ENCODE measurements around the gene TSR2.

Gene TSR2, protein sequence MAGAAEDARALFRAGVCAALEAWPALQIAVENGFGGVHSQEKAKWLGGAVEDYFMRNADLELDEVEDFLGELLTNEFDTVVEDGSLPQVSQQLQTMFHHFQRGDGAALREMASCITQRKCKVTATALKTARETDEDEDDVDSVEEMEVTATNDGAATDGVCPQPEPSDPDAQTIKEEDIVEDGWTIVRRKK

GRCh38 chrX:54439960-54440871 lies at the start of gene TSR2:
Gene TSR2, plus strand, starts transcription at chrX:54440404. Its CDS starts 18 bp downstream, at chrX:54440422.
- Histone ChIP-seq H3K4me1 (ENCODE audit: control insufficient read depth, insufficient read depth, low read length) (peaks cover 13% of the 10 kb centered on the region), H3K27me3 (replicated peaks; ENCODE audit: control insufficient read depth, insufficient read depth, low read length) (peaks cover 8% of the 10 kb centered on the region), H3K36me3 (ENCODE audit: control insufficient read depth, insufficient read depth, low read length, severe bottlenecking) (peaks cover 15% of the 10 kb centered on the region), H3K9me3 (ENCODE audit: control insufficient read depth, low read length) (peaks cover 3% of the 10 kb centered on the region), H3K4me3 (ENCODE audit: low read length) (peak within 1 kb of the TSS; percentile 94), H3K9ac (ENCODE audit: low read length) (peak within 1 kb of the TSS; percentile 87)
- peak; percentile 91 for DNase-seq (ENCODE audit: low read depth)

GRCh38 chrX:54397113-54397512 lies 43.1 kb upstream of the TSR2 start:
- H3K9ac ChIP-seq (ENCODE audit: low read length), result no peak overlapping the region
- H3K36me3 ChIP-seq (ENCODE audit: control insufficient read depth, insufficient read depth, low read length, severe bottlenecking), result no peaks in the 10 kb centered on the region

GRCh38 chrX:54407266-54407665 lies 32.9 kb upstream of the TSR2 start:
- no peak for DNase-seq (ENCODE audit: low read depth)
- no peaks in the 10 kb centered on the region for H3K36me3 ChIP-seq (ENCODE audit: control insufficient read depth, insufficient read depth, low read length, severe bottlenecking)
- H3K27me3 ChIP-seq (replicated peaks; ENCODE audit: control insufficient read depth, insufficient read depth, low read length), result peaks cover 18% of the 10 kb centered on the region
- no peaks in the 10 kb centered on the region for H3K4me1 ChIP-seq (ENCODE audit: control insufficient read depth, insufficient read depth, low read length)
- no peak overlapping the region for H3K4me3 ChIP-seq (ENCODE audit: low read length)
- H3K9ac ChIP-seq (ENCODE audit: low read length), result no peak overlapping the region
- no peaks in the 10 kb centered on the region for H3K9me3 ChIP-seq (ENCODE audit: control insufficient read depth, low read length)

More at GRCh38 chrX:54397113-54397512, 43.1 kb upstream of the TSR2 start:
- H3K4me1 ChIP-seq (ENCODE audit: control insufficient read depth, insufficient read depth, low read length), result no peaks in the 10 kb centered on the region
- H3K4me3 ChIP-seq (ENCODE audit: low read length), result no peak overlapping the region
- DNase-seq (ENCODE audit: low read depth), result peak; percentile 45
- no peaks in the 10 kb centered on the region for H3K9me3 ChIP-seq (ENCODE audit: control insufficient read depth, low read length)
- peaks cover 4% of the 10 kb centered on the region for H3K27me3 ChIP-seq (replicated peaks; ENCODE audit: control insufficient read depth, insufficient read depth, low read length)

DNA sequence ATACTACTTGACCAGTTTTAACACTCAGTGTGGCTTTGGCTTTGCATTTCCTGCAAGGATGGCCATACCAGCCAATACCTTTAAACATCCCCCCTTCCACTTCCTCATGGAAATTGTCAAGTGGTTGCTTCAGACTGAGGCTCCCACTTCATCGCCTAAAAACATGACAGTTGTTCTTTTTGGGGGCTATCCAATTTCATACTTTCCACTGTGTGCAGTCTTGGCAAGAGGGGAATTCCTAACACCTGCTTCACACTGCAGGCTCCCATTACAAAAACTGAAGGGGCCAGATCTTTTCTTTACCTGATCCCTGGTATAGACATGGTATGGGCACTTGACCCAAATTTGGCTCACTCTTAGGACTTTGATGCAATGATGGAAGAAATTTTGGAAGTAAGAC lies 28.5 kb upstream of the TSR2 start:
- no peaks in the 10 kb centered on the region for H3K36me3 ChIP-seq (ENCODE audit: control insufficient read depth, insufficient read depth, low read length, severe bottlenecking)
- no peaks in the 10 kb centered on the region for H3K4me1 ChIP-seq (ENCODE audit: control insufficient read depth, insufficient read depth, low read length)
- no peak overlapping the region for H3K9ac ChIP-seq (ENCODE audit: low read length)
- H3K27me3 ChIP-seq (replicated peaks; ENCODE audit: control insufficient read depth, insufficient read depth, low read length), result peaks cover 43% of the 10 kb centered on the region
- no peak for DNase-seq (ENCODE audit: low read depth)
- no peak overlapping the region for H3K4me3 ChIP-seq (ENCODE audit: low read length)
- peaks cover 3% of the 10 kb centered on the region for H3K9me3 ChIP-seq (ENCODE audit: control insufficient read depth, low read length)

GRCh38 chrX:54413753-54414152 lies 26.5 kb upstream of the TSR2 start:
- Histone ChIP-seq H3K9ac (ENCODE audit: low read length) (no peak overlapping the region), H3K4me1 (ENCODE audit: control insufficient read depth, insufficient read depth, low read length) (no peaks in the 10 kb centered on the region), H3K36me3 (ENCODE audit: control insufficient read depth, insufficient read depth, low read length, severe bottlenecking) (no peaks in the 10 kb centered on the region), H3K27me3 (replicated peaks; ENCODE audit: control insufficient read depth, insufficient read depth, low read length) (peaks cover 46% of the 10 kb centered on the region), H3K4me3 (ENCODE audit: low read length) (no peak overlapping the region), H3K9me3 (ENCODE audit: control insufficient read depth, low read length) (peaks cover 8% of the 10 kb centered on the region)
- peak; percentile 1 for DNase-seq (ENCODE audit: low read depth)

DNA sequence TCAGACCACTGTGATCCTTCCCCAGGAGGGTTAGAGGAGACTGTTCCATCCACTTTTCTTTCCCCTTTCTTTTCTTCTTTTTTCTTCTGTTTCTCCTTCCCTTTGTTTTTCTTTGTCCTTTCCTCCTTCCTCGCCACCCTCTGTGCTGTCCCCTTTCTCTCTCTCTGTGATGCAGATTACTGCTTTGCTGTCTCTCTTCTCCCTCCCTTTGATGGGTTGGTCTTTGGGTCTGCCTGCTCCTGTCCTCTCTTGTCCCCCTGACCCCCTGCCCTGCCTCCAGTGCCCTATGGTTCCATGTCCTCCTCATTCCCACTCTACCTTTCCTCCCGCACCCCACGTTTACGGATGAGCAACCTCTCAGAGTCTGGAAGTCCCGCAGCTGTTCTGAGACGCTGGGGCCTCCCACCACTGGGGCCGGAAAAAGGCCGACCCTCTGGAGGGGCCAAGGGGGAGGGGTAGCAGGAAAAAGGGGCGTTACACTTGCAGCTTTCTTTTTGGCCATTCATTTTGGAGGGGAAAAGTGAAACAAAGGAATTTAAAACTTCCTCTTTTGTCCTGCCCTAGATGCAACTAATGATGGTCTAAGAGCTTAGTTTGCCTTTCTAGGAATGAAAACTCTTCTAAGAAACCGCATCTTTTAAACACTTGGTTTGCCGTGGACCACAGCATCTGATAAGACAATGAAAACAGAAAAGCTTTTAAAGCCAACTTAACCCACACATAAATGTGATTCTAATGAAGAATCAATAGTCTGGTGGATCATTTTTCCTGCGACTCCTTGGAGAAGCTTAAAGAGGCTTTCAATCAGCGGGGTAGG lies 24.5 kb upstream of the TSR2 start:
- Histone ChIP-seq H3K4me3 (ENCODE audit: low read length) (no peak overlapping the region), H3K4me1 (ENCODE audit: control insufficient read depth, insufficient read depth, low read length) (no peaks in the 10 kb centered on the region), H3K36me3 (ENCODE audit: control insufficient read depth, insufficient read depth, low read length, severe bottlenecking) (no peaks in the 10 kb centered on the region), H3K9ac (ENCODE audit: low read length) (no peak overlapping the region), H3K27me3 (replicated peaks; ENCODE audit: control insufficient read depth, insufficient read depth, low read length) (peaks cover 49% of the 10 kb centered on the region), H3K9me3 (ENCODE audit: control insufficient read depth, low read length) (peaks cover 8% of the 10 kb centered on the region)
- DNase-seq (ENCODE audit: low read depth), result peak; percentile 3

DNA sequence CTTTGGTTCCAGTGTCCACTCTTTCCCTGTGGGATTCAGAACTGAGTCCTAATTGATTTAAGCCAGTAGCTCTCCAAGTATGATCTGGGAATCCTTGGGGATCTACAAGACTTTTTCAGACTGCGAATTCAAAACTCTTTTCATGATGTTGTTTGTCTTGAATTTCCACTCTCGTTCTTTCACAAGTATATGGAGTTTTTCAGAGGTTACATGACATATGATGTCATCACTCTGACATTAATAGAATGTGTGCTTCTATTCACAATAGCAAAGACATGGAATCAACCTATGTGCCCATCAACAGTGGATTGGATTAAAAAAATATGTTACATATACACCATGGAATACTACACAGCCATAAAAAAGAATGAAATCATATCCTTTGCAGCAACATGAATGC lies 23.2 kb upstream of the TSR2 start:
- no peaks in the 10 kb centered on the region for H3K4me1 ChIP-seq (ENCODE audit: control insufficient read depth, insufficient read depth, low read length)
- DNase-seq (ENCODE audit: low read depth), result no peak
- no peak overlapping the region for H3K9ac ChIP-seq (ENCODE audit: low read length)
- H3K9me3 ChIP-seq (ENCODE audit: control insufficient read depth, low read length), result peaks cover 8% of the 10 kb centered on the region
- no peak overlapping the region for H3K4me3 ChIP-seq (ENCODE audit: low read length)
- peaks cover 45% of the 10 kb centered on the region for H3K27me3 ChIP-seq (replicated peaks; ENCODE audit: control insufficient read depth, insufficient read depth, low read length)
- no peaks in the 10 kb centered on the region for H3K36me3 ChIP-seq (ENCODE audit: control insufficient read depth, insufficient read depth, low read length, severe bottlenecking)

DNA sequence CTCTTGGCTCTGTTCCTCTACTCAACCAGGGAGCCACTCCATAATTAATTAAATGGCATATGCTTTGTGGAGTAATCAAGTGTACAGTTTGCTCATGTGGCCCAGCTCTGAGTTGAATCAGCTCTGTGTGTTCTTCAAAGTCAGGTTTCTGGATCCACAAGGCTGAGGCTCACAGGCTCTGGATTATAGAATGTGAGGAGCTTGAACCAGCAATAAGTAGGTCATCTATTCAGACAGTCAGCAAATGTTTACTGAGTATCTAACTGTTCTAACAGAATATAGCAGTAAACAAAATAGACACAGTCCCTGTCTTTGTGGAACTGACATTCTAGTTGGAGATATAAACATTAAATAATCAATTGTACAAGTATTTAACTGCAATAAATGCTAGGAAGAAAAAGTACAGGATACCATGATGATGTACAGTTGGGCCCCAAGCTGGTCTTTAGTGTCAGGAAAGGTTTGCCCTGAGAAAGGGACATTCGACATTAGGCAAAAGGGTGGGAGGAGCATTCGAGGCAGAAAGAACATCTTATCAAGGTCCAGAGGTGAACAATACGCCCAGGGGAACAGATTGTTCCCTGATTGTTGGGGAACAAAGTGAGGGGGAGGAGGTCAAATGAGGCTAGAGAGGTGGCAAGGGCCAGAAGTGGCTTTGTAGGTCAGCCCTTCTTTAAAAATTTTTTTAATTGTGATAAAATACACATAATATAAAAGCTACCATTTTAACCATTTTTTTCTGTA lies 20.5 kb upstream of the TSR2 start:
- DNase-seq (ENCODE audit: low read depth), result no peak
- no peak overlapping the region for H3K4me3 ChIP-seq (ENCODE audit: low read length)
- no peaks in the 10 kb centered on the region for H3K4me1 ChIP-seq (ENCODE audit: control insufficient read depth, insufficient read depth, low read length)
- H3K9ac ChIP-seq (ENCODE audit: low read length), result no peak overlapping the region
- H3K9me3 ChIP-seq (ENCODE audit: control insufficient read depth, low read length), result peaks cover 8% of the 10 kb centered on the region
- no peaks in the 10 kb centered on the region for H3K36me3 ChIP-seq (ENCODE audit: control insufficient read depth, insufficient read depth, low read length, severe bottlenecking)
- peaks cover 29% of the 10 kb centered on the region for H3K27me3 ChIP-seq (replicated peaks; ENCODE audit: control insufficient read depth, insufficient read depth, low read length)

- DNase-seq (ENCODE audit: low read depth), result no peak
- no peaks in the 10 kb centered on the region for H3K36me3 ChIP-seq (ENCODE audit: control insufficient read depth, insufficient read depth, low read length, severe bottlenecking)
- no peak overlapping the region for H3K4me3 ChIP-seq (ENCODE audit: low read length)
- H3K9ac ChIP-seq (ENCODE audit: low read length), result no peak overlapping the region
- peaks cover under 1% of the 10 kb centered on the region for H3K9me3 ChIP-seq (ENCODE audit: control insufficient read depth, low read length)
- H3K4me1 ChIP-seq (ENCODE audit: control insufficient read depth, insufficient read depth, low read length), result no peaks in the 10 kb centered on the region
- peaks cover 8% of the 10 kb centered on the region for H3K27me3 ChIP-seq (replicated peaks; ENCODE audit: control insufficient read depth, insufficient read depth, low read length)
Observed at GRCh38 chrX:54422168-54422567, 18.0 kb upstream of the TSR2 start.

DNA sequence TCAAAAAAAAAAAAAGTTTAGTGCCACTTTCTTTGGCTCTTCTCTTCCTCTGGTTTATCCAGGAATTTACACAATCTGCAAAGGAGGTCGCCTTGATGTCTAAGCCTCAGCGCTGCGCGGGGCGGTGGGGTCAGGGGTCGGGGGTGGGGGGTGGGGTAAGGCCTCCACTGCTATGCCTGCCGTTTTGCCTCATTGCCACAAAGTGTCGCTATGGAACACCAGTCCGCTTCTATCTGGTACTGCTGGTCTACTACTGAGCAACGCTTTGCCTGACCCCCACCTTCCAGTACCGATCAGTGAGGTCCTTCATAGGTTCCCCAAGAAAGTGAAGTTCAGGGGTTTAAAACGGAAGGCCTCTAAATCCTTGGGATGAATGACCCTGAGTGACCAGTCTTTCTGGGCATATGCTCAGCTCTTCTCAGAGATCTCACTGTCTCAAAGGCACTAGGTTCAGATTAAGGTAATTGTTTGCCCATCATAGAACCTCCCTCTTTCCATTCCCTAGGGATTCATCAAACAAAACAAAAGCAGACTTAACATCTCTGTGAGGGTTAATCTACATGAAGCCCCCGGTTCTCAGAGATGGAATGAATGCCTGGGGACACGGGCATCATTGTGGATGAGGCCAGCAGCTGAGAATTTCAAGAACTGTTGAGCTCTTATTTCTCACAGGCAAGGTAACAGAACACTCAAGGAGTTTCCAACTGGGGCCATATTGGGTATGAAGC lies 16.9 kb upstream of the TSR2 start:
- H3K36me3 ChIP-seq (ENCODE audit: control insufficient read depth, insufficient read depth, low read length, severe bottlenecking), result no peaks in the 10 kb centered on the region
- no peaks in the 10 kb centered on the region for H3K4me1 ChIP-seq (ENCODE audit: control insufficient read depth, insufficient read depth, low read length)
- peaks cover 6% of the 10 kb centered on the region for H3K27me3 ChIP-seq (replicated peaks; ENCODE audit: control insufficient read depth, insufficient read depth, low read length)
- DNase-seq (ENCODE audit: low read depth), result no peak
- no peaks in the 10 kb centered on the region for H3K9me3 ChIP-seq (ENCODE audit: control insufficient read depth, low read length)
- no peak overlapping the region for H3K4me3 ChIP-seq (ENCODE audit: low read length)
- H3K9ac ChIP-seq (ENCODE audit: low read length), result no peak overlapping the region
